ENCODE results near the gene B4GALT1.
"Not testable (repeated sequence)": the region's sequence is repeated elsewhere in the genome, so short reads cannot be mapped to it uniquely, and the experiment has no call there.

Gene B4GALT1

DNA sequence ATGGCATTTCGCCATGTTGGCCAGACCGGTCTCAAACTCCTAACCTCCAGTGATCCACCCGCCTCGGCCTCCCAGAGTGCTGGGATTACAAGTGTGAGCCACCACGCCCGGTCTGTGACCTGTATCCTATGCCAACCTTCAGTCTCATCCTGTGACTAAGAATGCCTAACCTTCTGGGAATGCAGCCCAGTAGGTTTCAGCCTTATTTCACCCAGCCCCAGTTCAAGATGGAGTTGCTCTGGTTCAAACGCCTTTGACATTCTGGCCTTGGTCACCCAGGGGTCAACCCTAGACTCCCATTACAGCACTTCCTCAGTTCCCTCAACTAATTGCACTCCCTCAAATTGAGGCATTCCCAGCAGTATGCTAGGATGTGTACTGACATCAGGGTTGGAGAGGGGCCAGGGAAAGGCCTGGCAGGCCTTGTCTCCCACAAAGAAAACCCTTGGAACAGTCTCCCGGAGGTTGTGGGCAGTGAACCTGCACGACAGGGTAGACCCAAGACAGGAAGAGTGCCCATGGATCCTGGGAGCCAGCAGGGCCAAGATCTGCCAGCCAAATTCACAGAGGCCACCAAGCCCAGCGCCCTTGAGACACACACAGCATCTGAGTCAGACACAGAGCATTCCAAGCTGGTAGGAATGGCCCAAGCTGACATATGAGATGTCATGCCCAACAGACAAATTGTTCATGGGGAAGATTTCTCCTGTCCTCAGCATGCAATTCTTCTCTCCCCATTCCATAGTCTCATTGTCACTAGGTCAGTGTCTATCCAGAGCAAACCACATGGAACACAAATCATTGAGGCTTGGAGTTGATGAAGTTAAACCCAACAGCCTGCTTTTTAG, 65.8 kb downstream of the B4GALT1 start:
- DNase-seq = no peak

DNA sequence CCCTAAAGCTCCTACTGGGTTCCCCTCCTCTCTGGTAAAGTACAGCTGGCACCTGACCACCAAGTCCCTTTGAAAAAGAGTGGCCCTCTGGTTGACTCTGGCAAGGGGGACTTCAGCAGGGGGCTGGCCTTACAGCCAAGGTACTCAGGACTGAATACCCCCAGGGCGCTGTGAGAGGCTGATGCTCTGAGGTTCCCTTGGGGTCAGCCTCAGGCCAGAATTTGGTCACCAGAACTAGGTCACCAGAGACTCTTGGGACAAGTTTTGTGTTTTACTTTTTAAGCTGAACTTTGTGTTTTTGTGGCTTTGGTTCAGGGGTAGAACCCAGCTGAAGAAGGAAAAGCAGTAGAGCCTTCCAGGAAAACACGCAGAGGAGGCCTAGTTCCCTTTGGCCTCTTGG, 67.4 kb downstream of the B4GALT1 start:
- DNase-seq = no peak

GRCh38 chr9:33097192-33097591, 69.9 kb downstream of the B4GALT1 start:
- DNase-seq = no peak

- DNase-seq = no peak
These were observed 74.5 kb downstream of the B4GALT1 start for GRCh38 chr9:33092634-33093033.

DNA sequence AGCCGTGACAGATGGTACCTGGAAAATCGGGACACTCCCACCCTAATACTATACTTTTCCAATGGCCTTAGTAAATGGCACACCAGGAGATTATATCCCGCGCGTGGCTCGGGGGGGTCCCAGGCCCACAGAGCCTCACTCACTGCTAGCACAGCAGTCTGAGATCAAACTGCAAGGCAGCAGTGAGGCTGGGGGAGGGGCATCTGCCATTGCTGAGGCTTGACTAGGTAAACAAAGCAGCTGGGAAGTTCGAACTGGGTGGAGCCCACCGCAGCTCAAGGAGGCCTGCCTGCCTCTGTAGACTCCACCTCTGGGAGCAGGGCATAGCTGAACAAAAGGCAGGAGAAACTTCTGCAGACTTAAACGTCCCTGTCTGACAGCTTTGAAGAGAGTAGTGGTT, 81.5 kb downstream of the B4GALT1 start:
- not testable (repeated sequence) for DNase-seq

- peak; percentile 23 for DNase-seq
These were observed 84.4 kb downstream of the B4GALT1 start for GRCh38 chr9:33082538-33083326.

DNA sequence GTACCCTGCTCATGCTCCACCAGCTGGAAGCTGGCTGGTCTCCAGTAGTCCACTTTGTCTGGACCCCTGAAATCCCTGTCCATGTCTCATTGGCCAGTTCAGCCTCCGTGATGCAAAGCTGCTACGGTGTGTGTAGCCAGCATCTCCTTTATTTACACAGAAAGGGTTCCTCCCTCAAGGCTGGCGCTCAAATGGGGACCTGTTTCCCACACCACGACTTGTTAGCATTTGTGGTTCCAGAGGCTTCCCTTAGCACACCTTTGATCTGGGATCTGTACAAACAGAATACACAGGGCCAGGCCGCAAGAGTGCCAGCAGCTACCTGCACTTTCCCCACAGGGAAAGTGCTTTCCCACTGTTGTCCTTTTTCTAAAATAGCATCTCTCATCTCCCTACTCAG, 85.0 kb downstream of the B4GALT1 start:
- DNase-seq = no peak

- DNase-seq = peak; percentile 90
These were observed 85.8 kb downstream of the B4GALT1 start for GRCh38 chr9:33081128-33081851.

GRCh38 chr9:33080534-33080933, 86.6 kb downstream of the B4GALT1 start:
- DNase-seq = no peak

GRCh38 chr9:33076046-33077004, 90.8 kb downstream of the B4GALT1 start, which contains the start of gene SMU1:
Gene SMU1, minus strand, starts transcription at chr9:33076674. Its CDS starts 66 bp downstream, at chr9:33076608.
- peak; percentile 98 for DNase-seq

DNA sequence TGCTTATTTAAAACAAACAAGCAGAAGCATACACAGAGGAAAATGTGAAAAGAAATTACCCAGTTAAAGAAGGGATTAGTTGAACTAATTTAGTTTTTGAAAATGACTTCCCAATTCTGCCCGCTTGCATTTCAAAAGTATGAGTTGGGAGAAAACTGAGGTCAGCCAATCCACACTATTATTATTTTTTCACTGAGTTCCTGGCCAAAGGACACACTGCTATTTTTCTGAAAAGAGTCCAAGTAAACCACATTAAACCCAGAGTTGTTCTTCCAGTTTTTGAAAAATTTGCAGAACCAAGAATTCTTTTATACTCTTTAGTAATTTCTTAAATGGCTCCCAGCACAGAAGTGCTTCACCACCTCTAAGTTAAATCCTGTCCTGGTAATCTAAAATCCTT, 98.1 kb downstream of the B4GALT1 start:
- no peak for DNase-seq

- DNase-seq = no peak
These were observed 101.7 kb downstream of the B4GALT1 start for GRCh38 chr9:33065157-33066076.

Data from hematopoietic multipotent progenitor cell treated with erythropoietin and hydrocortisone succinate and interleukin-3 and kit ligand, for 8 days (in vitro differentiated cells).